Neural progenitor cell (in vitro differentiated cells): ENCODE measurements around the gene RPUSD1. TPM values are rescaled to one million over a fixed set of nuclear protein-coding genes. Genes with fewer than 3 reads are reported as not detected.

Source experiments
- DNase-seq: peaks from one replicate; pipeline ENCODE4 v3.0.0-alpha.2; 2016; ENCODE audit warnings: low spot score
- H2AFZ ChIP-seq: fragments of 200-600 bp; sonication (generic); replicated peaks from 2 replicates; pipeline ENCODE4 v1.6.1; 2016; ENCODE audit warnings: antibody characterized with exemption
- H3F3A ChIP-seq: fragments of 200-600 bp; sonication (generic); 2 replicates; pipeline ENCODE4 v1.6.1; 2016; ENCODE audit warnings: antibody characterized with exemption, low read depth
- H3K27ac ChIP-seq: fragments of 200-600 bp; sonication (generic); 2 replicates; pipeline ENCODE4 v1.5.1; 2016; ENCODE audit warnings: mild to moderate bottlenecking
- H3K27me3 ChIP-seq: fragments of 200-600 bp; sonication (generic); 2 replicates; pipeline ENCODE4 v1.6.1; 2016; ENCODE audit warnings: mild to moderate bottlenecking, moderate library complexity
- H3K36me3 ChIP-seq: fragments of 200-600 bp; sonication (generic); 2 replicates; pipeline ENCODE4 v1.5.1; 2016
- H3K4me1 ChIP-seq: fragments of 200-600 bp; sonication (generic); 2 replicates; pipeline ENCODE4 v1.6.1; 2016; ENCODE audit warnings: mixed run types
- H3K4me2 ChIP-seq: fragments of 200-600 bp; sonication (generic); 2 replicates; pipeline ENCODE4 v1.6.1; 2016
- H3K4me3 ChIP-seq: fragments of 200-600 bp; sonication (generic); 2 replicates; pipeline ENCODE4 v1.5.1; 2016
- H3K79me2 ChIP-seq: fragments of 200-600 bp; sonication (generic); 2 replicates; pipeline ENCODE4 v1.6.1; 2016; ENCODE audit warnings: low read depth
- H3K9ac ChIP-seq: fragments of 200-600 bp; sonication (generic); 2 replicates; pipeline ENCODE4 v1.6.1; 2016
- H3K9me3 ChIP-seq: fragments of 200-600 bp; sonication (generic); 2 replicates; pipeline ENCODE4 v1.5.1; 2016; ENCODE audit warnings: low read depth
- H4K20me1 ChIP-seq: fragments of 200-600 bp; sonication (generic); 2 replicates; pipeline ENCODE4 v1.6.1; 2016; ENCODE audit warnings: low read depth
- H3K27ac Mint-ChIP-seq: 3 replicates; pipeline ENCODE4 v1.8.0; 2021; ENCODE audit warnings: mixed read lengths
- H3K27me3 Mint-ChIP-seq: 2 replicates; pipeline ENCODE4 v1.8.0; 2022; ENCODE audit warnings: low read depth, mild to moderate bottlenecking, inconsistent platforms, moderate library complexity, mixed read lengths; ENCODE audit not compliant: insufficient read depth
- H3K36me3 Mint-ChIP-seq: 3 replicates; pipeline ENCODE4 v1.8.0; 2021; ENCODE audit warnings: mixed read lengths
- H3K4me1 Mint-ChIP-seq: 3 replicates; pipeline ENCODE4 v1.8.0; 2021; ENCODE audit warnings: mixed read lengths
- H3K4me3 Mint-ChIP-seq: 3 replicates; pipeline ENCODE4 v1.8.0; 2021; ENCODE audit warnings: mild to moderate bottlenecking, moderate library complexity, mixed read lengths
- H3K9me3 Mint-ChIP-seq: 3 replicates; pipeline ENCODE4 v1.8.0; 2020; ENCODE audit warnings: mixed read lengths
- EZH2 ChIP-seq: fragments of 200-600 bp; sonication (generic); IDR thresholded peaks from 2 replicates; pipeline ENCODE4 v1.6.1; 2017; ENCODE audit warnings: antibody characterized with exemption, mild to moderate bottlenecking, moderate library complexity
- EZH2phosphoT487 ChIP-seq: fragments of 200-600 bp; sonication (generic); IDR thresholded peaks from 2 replicates; pipeline ENCODE4 v1.6.1; 2017; ENCODE audit warnings: antibody characterized with exemption
- total RNA-seq: library from RNA; depleted of rRNA; stranded (reverse); fragments of >200 nt; gene quantifications from 2 replicates; pipeline ENCODE4 v1.2.3, GENCODE V29; 2015; ENCODE audit warnings: low replicate concordance
- TF ChIP-seq, protein P1 (sequence below): fragments of 200-600 bp; sonication (generic); IDR thresholded peaks from 2 replicates; pipeline ENCODE4 v1.5.1; 2017; ENCODE audit warnings: antibody characterized with exemption, mild to moderate bottlenecking

The RPUSD1 gene
- total RNA-seq, 1 donor from 2014 or later: 5.6 TPM

DNA sequence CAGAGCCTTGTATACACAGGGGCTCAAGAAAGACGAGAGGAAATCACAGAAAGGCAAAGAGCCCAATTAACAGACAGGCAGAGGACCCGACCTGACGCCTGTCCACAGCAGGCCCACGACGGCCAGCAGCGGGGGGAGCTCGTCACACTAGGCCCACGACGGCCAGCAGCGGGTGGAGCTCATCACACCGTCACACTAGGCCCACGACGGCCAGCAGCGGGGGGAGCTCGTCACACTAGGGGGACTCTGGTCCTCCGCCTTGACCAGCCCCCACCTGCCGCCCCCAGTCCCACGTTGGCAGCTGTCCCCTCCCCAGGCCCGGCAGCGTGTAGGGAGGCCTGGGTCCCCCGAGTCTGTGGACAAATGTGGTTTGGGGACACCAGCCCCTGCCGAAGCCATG, 36.0 kb upstream of the RPUSD1 start:
- peaks cover 4% of the 10 kb centered on the region for H3K4me1 ChIP-seq
- TF ChIP-seq, protein P1, sequence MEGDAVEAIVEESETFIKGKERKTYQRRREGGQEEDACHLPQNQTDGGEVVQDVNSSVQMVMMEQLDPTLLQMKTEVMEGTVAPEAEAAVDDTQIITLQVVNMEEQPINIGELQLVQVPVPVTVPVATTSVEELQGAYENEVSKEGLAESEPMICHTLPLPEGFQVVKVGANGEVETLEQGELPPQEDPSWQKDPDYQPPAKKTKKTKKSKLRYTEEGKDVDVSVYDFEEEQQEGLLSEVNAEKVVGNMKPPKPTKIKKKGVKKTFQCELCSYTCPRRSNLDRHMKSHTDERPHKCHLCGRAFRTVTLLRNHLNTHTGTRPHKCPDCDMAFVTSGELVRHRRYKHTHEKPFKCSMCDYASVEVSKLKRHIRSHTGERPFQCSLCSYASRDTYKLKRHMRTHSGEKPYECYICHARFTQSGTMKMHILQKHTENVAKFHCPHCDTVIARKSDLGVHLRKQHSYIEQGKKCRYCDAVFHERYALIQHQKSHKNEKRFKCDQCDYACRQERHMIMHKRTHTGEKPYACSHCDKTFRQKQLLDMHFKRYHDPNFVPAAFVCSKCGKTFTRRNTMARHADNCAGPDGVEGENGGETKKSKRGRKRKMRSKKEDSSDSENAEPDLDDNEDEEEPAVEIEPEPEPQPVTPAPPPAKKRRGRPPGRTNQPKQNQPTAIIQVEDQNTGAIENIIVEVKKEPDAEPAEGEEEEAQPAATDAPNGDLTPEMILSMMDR: no peak
- no peak for TF ChIP-seq EZH2
- TF ChIP-seq EZH2phosphoT487: no peak
- no peak overlapping the region for H3K27ac ChIP-seq
- no peak overlapping the region for H3K4me3 ChIP-seq
- no peak overlapping the region for H3K9ac ChIP-seq
- Mint-ChIP-seq H3K9me3 (peaks cover 10% of the 10 kb centered on the region), H3K27ac (no peak overlapping the region), H3K36me3 (no peaks in the 10 kb centered on the region), H3K27me3 (peaks cover 3% of the 10 kb centered on the region), H3K4me1 (peaks cover 18% of the 10 kb centered on the region), H3K4me3 (no peak overlapping the region)
- H3K9me3 ChIP-seq: no peaks in the 10 kb centered on the region
- H3K79me2 ChIP-seq: no peaks in the 10 kb centered on the region
- no peak for DNase-seq
- no peaks in the 10 kb centered on the region for H3K36me3 ChIP-seq
- no peak overlapping the region for H2AFZ ChIP-seq
- H3K27me3 ChIP-seq: peaks cover 12% of the 10 kb centered on the region
- peaks cover 10% of the 10 kb centered on the region for H3F3A ChIP-seq
- H4K20me1 ChIP-seq: no peaks in the 10 kb centered on the region
- no peak overlapping the region for H3K4me2 ChIP-seq

DNA sequence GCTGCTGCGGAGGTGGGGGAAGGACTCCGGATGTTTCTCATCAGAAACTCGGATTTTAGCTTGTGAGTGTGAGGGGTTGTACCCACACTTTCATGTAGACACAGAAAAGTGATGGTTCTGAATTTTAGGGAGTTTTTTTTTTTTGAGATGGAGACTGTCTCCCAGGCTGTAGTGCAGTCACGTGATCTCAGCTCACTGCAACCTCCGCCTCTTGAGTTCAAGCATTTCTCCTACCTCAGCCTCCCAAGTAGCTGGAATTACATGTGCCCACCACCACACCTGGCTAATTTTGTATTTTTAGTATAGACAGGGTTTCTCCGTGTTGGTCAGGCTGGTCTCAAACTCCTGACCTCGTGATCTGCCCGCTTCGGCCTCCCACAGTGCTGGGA, 34.7 kb upstream of the RPUSD1 start:
- no peak overlapping the region for H3K9ac ChIP-seq
- H3K4me3 Mint-ChIP-seq: no peak overlapping the region

DNA sequence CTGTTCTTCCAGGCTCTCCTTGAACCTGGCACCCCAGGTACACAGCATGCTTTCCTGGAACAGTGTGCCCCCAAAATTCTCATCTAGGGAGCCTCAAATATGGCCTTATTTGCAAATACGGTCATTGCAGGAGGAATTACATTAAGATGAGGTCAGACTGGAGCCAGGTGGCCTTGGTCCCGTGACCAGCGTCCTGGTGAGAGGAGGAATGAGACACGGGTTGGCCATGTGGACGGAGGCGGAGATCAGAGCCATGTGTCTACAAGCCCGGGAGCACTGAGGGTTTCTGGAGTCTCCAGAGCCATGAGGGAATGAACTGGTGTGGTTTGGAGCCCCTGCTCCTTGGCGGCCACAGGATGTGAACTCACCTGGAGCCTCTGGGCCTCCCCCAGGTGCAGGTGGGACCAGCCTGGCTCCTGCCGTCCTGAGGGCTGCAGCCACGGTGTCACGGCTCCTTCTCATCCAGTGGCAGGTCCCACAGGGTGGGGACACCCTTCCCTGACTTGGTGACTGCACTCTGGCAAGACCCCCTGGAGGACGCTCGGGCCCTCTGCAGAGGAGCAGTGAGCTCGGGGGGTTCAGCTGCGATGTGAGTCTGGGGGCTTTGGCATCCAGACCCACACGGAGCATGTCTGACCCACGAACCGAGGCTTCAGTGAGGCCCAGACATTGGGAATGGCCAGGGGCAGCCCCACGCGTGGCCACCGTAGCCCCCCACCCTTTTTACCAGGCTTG, 34.2 kb upstream of the RPUSD1 start:
- H3K36me3 Mint-ChIP-seq: no peaks in the 10 kb centered on the region
- Histone ChIP-seq H3K4me3 (no peak overlapping the region), H2AFZ (no peak overlapping the region), H3K27ac (no peak overlapping the region), H3K27me3 (peaks cover 15% of the 10 kb centered on the region), H3K79me2 (no peaks in the 10 kb centered on the region), H3K36me3 (no peaks in the 10 kb centered on the region), H3K9ac (no peak overlapping the region), H3F3A (peaks cover 10% of the 10 kb centered on the region), H3K4me1 (peaks cover 4% of the 10 kb centered on the region), H3K9me3 (no peaks in the 10 kb centered on the region), H4K20me1 (no peaks in the 10 kb centered on the region), H3K4me2 (no peak overlapping the region)
- TF ChIP-seq EZH2: no peak
- TF ChIP-seq, protein P1: no peak
- TF ChIP-seq EZH2phosphoT487: no peak
- DNase-seq: no peak
- no peak overlapping the region for H3K4me3 Mint-ChIP-seq
- peaks cover 10% of the 10 kb centered on the region for H3K9me3 Mint-ChIP-seq
- H3K27me3 Mint-ChIP-seq: peaks cover 3% of the 10 kb centered on the region
- peak overlapping the region; percentile 64 for H3K27ac Mint-ChIP-seq
- peaks cover 18% of the 10 kb centered on the region for H3K4me1 Mint-ChIP-seq

More for the DNA sequence above, 34.7 kb upstream of the RPUSD1 start:
- Histone ChIP-seq H3K4me3 (no peak overlapping the region), H4K20me1 (no peaks in the 10 kb centered on the region), H3K79me2 (no peaks in the 10 kb centered on the region), H2AFZ (no peak overlapping the region), H3K4me1 (peaks cover 4% of the 10 kb centered on the region), H3K4me2 (no peak overlapping the region), H3K27me3 (peaks cover 15% of the 10 kb centered on the region), H3K9me3 (no peaks in the 10 kb centered on the region), H3F3A (peaks cover 10% of the 10 kb centered on the region), H3K27ac (no peak overlapping the region), H3K36me3 (no peaks in the 10 kb centered on the region)
- H3K4me1 Mint-ChIP-seq: peaks cover 18% of the 10 kb centered on the region
- no peak overlapping the region for H3K27ac Mint-ChIP-seq
- no peaks in the 10 kb centered on the region for H3K36me3 Mint-ChIP-seq
- DNase-seq: no peak
- no peak for TF ChIP-seq EZH2
- TF ChIP-seq EZH2phosphoT487: no peak
- TF ChIP-seq, protein P1: no peak
- peaks cover 3% of the 10 kb centered on the region for H3K27me3 Mint-ChIP-seq
- H3K9me3 Mint-ChIP-seq: peaks cover 10% of the 10 kb centered on the region
